ENCODE results near the gene HOMER3. TPM values are rescaled to one million over a fixed set of nuclear protein-coding genes. Genes with fewer than 3 reads are reported as not detected.

HOMER3 gene
- total RNA-seq, 2 donors from 2014 or later, result 27.5 to 29.0 TPM

GRCh38 chr19:18898081-18898606 is 42.9 kb downstream of the HOMER3 start:
- no peak for ATAC-seq
- H3K4me1 ChIP-seq, result peaks cover 15% of the 10 kb centered on the region
- no peaks in the 10 kb centered on the region for H3K9me3 ChIP-seq
- TF ChIP-seq POLR2A (IDR thresholded peaks at IDR 0.05), result no peak
- no peak for TF ChIP-seq CTCF (IDR thresholded peaks at IDR 0.05)
- no peak overlapping the region for H3K4me3 ChIP-seq
- peaks cover 0 to 6% of the 10 kb centered on the region in 2 donors for H3K27me3 ChIP-seq
- peaks cover 3 to 7% of the 10 kb centered on the region in 2 donors for H3K36me3 ChIP-seq (replicated peaks in 1 of 2; ENCODE audit: insufficient read depth in 1 of 2, low read depth in 2 of 2)
- intact Hi-C loops (cut with DNase I), result no loop called here
- WGBS, 2 donors, result 29 to 52% methylated on average over 5 to 9 of the region's 18 CpGs
- no peak for DNase-seq
- H3K27ac ChIP-seq, result no peak overlapping the region

- H3K9me3 ChIP-seq, result no peaks in the 10 kb centered on the region
- intact Hi-C loops (cut with DNase I), result no loop called here
- no peak overlapping the region for H3K27ac ChIP-seq
- WGBS, 2 donors, result 79 to 85% methylated on average over 21 to 25 of the region's 25 CpGs
- ATAC-seq (no peak), DNase-seq (no peak)
- H3K4me1 ChIP-seq, result peaks cover 15% of the 10 kb centered on the region
- TF ChIP-seq POLR2A (IDR thresholded peaks at IDR 0.05) (no peak), CTCF (IDR thresholded peaks at IDR 0.05) (no peak)
- H3K36me3 ChIP-seq (replicated peaks in 1 of 2; ENCODE audit: insufficient read depth in 1 of 2, low read depth in 2 of 2), result peaks cover 3 to 7% of the 10 kb centered on the region in 2 donors
- no peak overlapping the region for H3K4me3 ChIP-seq
- peaks cover 0 to 6% of the 10 kb centered on the region in 2 donors for H3K27me3 ChIP-seq
These were observed 43.7 kb downstream of the HOMER3 start for GRCh38 chr19:18897094-18898029.

- intact Hi-C loops (cut with DNase I), result no loop called here
- Histone ChIP-seq H3K36me3 (replicated peaks in 1 of 2; ENCODE audit: insufficient read depth in 1 of 2, low read depth in 2 of 2) (peaks cover 3 to 7% of the 10 kb centered on the region in 2 donors), H3K27ac (no peak overlapping the region), H3K4me3 (no peak overlapping the region), H3K9me3 (no peaks in the 10 kb centered on the region), H3K27me3 (peaks cover 0 to 6% of the 10 kb centered on the region in 2 donors), H3K4me1 (peaks cover 15% of the 10 kb centered on the region)
- WGBS, 2 donors, result 14 to 16% methylated on average over 15 to 27 of the region's 33 CpGs
- DNase-seq (no peak), ATAC-seq (no peak)
- no peak for TF ChIP-seq CTCF (IDR thresholded peaks at IDR 0.05)
- TF ChIP-seq POLR2A (IDR thresholded peaks at IDR 0.05), result no peak
These were observed 44.6 kb downstream of the HOMER3 start for GRCh38 chr19:18896421-18896841.

GRCh38 chr19:18895824-18896341 is 45.1 kb downstream of the HOMER3 start, which contains the start of gene CERS1:
CERS1 (minus strand) TSS chr19:18896158; CDS start chr19:18896072, 86 bp downstream.
- Histone ChIP-seq H3K4me1 (peaks cover 15% of the 10 kb centered on the region), H3K27ac (no peak within 1 kb of the TSS), H3K27me3 (peaks cover 0 to 6% of the 10 kb centered on the region in 2 donors), H3K36me3 (replicated peaks in 1 of 2; ENCODE audit: insufficient read depth in 1 of 2, low read depth in 2 of 2) (peaks cover 2 to 3% of the 10 kb centered on the region in 2 donors), H3K9me3 (no peaks in the 10 kb centered on the region), H3K4me3 (no peak within 1 kb of the TSS)
- DNase-seq, result no peak
- 1% methylated on average over 83 of the region's 89 CpGs; no CpG with 5 or more reads in 1 of the 2 donors for WGBS, 2 donors
- no peak for ATAC-seq
- intact Hi-C loops (cut with DNase I), result no loop called here
- TF ChIP-seq POLR2A (IDR thresholded peaks at IDR 0.05) (no peak), CTCF (IDR thresholded peaks at IDR 0.05) (no peak)
